ENCODE measurements around the gene PRR7. TPM values are rescaled to one million over a fixed set of nuclear protein-coding genes. Genes with fewer than 3 reads are reported as not detected.
A peak's percentile ranks its signal among the peaks of the same experiment; 100 is the strongest.

The PRR7 gene
- polyA plus RNA-seq, 3 donors: 1.8 to 17.4 (median 2.1) TPM

- Histone ChIP-seq H3K4me1 (ENCODE audit: control insufficient read depth in 1 of 2, insufficient read depth in 2 of 2, low read length in 2 of 2) (peaks cover 37 to 43% of the 10 kb centered on the region in 2 donors), H3K4me2 (replicated peaks; ENCODE audit: extremely low read depth, low read length, poor library complexity, severe bottlenecking) (no peak overlapping the region), H3K79me2 (ENCODE audit: insufficient read depth, low read length) (peaks cover 67% of the 10 kb centered on the region), H3K27me3 (ENCODE audit: control insufficient read depth in 2 of 2, insufficient read depth in 2 of 2, low read length in 2 of 2) (no peaks in the 10 kb centered on the region), H3K4me3 (replicated peaks in 1 of 3; ENCODE audit: low read depth in 2 of 3, low read length in 3 of 3) (no peak overlapping the region), H3K9me3 (replicated peaks in 1 of 2; ENCODE audit: control insufficient read depth in 1 of 2, insufficient read depth in 1 of 2, low read length in 2 of 2) (no peaks in the 10 kb centered on the region), H4K20me1 (ENCODE audit: insufficient read depth, low read length) (peaks cover 100% of the 10 kb centered on the region), H3K36me3 (replicated peaks in 1 of 2; ENCODE audit: control insufficient read depth in 1 of 2, insufficient read depth in 2 of 2, low read length in 2 of 2) (peaks cover 80 to 96% of the 10 kb centered on the region in 2 donors), H3K9ac (ENCODE audit: insufficient read depth, low read length, poor library complexity, severe bottlenecking) (no peak overlapping the region), H3K27ac (ENCODE audit: low read depth in 1 of 2, low read length in 2 of 2) (peak overlapping the region in 1 of 2 donors; percentile 23), H2AFZ (ENCODE audit: insufficient read depth, low read depth, low read length, poor library complexity, severe bottlenecking) (no peak overlapping the region)
- H3K27me3 Mint-ChIP-seq (ENCODE audit: low read depth in 3 of 3): peaks cover 0 to 1% (median 0%) of the 10 kb centered on the region in 3 donors
- no peak for TF ChIP-seq CTCF (IDR thresholded peaks at IDR 0.05)
- 100% methylated on average over 7 of the region's 8 CpGs for WGBS (ENCODE audit: insufficient coverage)
- no peaks in the 10 kb centered on the region for H3K9me3 Mint-ChIP-seq
- intact Hi-C loops (cut with micrococcal nuclease): no loop called here
- no peak overlapping the region for H3K4me3 Mint-ChIP-seq
- peak overlapping the region in 4 of 7 donors; percentile 35 to 60 (median 43) for H3K27ac Mint-ChIP-seq
- H3K36me3 Mint-ChIP-seq: peaks cover 76 to 96% of the 10 kb centered on the region in 2 donors
- peaks cover 35% of the 10 kb centered on the region for H3K4me1 Mint-ChIP-seq
- no peak for DNase-seq
These were observed 12.2 kb upstream of the PRR7 start for GRCh38 chr5:177434437-177434836.

GRCh38 chr5:177434942-177435738, 11.5 kb upstream of the PRR7 start:
- H3K36me3 Mint-ChIP-seq: peaks cover 78 to 98% of the 10 kb centered on the region in 2 donors
- peak overlapping the region in 4 of 7 donors; percentile 25 to 66 (median 46) for H3K27ac Mint-ChIP-seq

More at GRCh38 chr5:177434942-177435738, 11.5 kb upstream of the PRR7 start:
- WGBS (ENCODE audit: insufficient coverage): 98% methylated on average over 11 of the region's 20 CpGs
- Mint-ChIP-seq H3K27me3 (ENCODE audit: low read depth in 3 of 3) (peaks cover 0 to 1% (median 0%) of the 10 kb centered on the region in 3 donors), H3K9me3 (no peaks in the 10 kb centered on the region), H3K4me1 (peaks cover 28% of the 10 kb centered on the region), H3K4me3 (no peak overlapping the region)
- Histone ChIP-seq H2AFZ (ENCODE audit: insufficient read depth, low read depth, low read length, poor library complexity, severe bottlenecking) (no peak overlapping the region), H3K9me3 (replicated peaks in 1 of 2; ENCODE audit: control insufficient read depth in 1 of 2, insufficient read depth in 1 of 2, low read length in 2 of 2) (no peaks in the 10 kb centered on the region), H3K36me3 (replicated peaks in 1 of 2; ENCODE audit: control insufficient read depth in 1 of 2, insufficient read depth in 2 of 2, low read length in 2 of 2) (peaks cover 85 to 100% of the 10 kb centered on the region in 2 donors), H3K4me1 (ENCODE audit: control insufficient read depth in 1 of 2, insufficient read depth in 2 of 2, low read length in 2 of 2) (peaks cover 30 to 35% of the 10 kb centered on the region in 2 donors), H3K27me3 (ENCODE audit: control insufficient read depth in 2 of 2, insufficient read depth in 2 of 2, low read length in 2 of 2) (no peaks in the 10 kb centered on the region), H4K20me1 (ENCODE audit: insufficient read depth, low read length) (peaks cover 100% of the 10 kb centered on the region), H3K27ac (ENCODE audit: low read depth in 1 of 2, low read length in 2 of 2) (no peak overlapping the region), H3K79me2 (ENCODE audit: insufficient read depth, low read length) (peaks cover 60% of the 10 kb centered on the region), H3K4me3 (replicated peaks in 1 of 3; ENCODE audit: low read depth in 2 of 3, low read length in 3 of 3) (no peak overlapping the region), H3K9ac (ENCODE audit: insufficient read depth, low read length, poor library complexity, severe bottlenecking) (no peak overlapping the region), H3K4me2 (replicated peaks; ENCODE audit: extremely low read depth, low read length, poor library complexity, severe bottlenecking) (no peak overlapping the region)
- intact Hi-C loops (cut with micrococcal nuclease): no loop called here
- DNase-seq: no peak
- no peak for TF ChIP-seq CTCF (IDR thresholded peaks at IDR 0.05)
